GM13976 (cell line): ENCODE data around the gene FLT1.

Experiments
- DNase-seq: peaks from one replicate; pipeline ENCODE4 v3.0.0; 2012; ENCODE audit warnings: low spot score
- CTCF ChIP-seq: IDR thresholded peaks from 2 replicates; pipeline ENCODE4 v1.5.1; 2012; ENCODE audit warnings: borderline replicate concordance, mild to moderate bottlenecking; ENCODE audit not compliant: insufficient read depth; ENCODE audit errors: extremely low read depth, missing control alignments, control extremely low read depth
- in situ Hi-C: fragments of 300-500 bp; cut with MboI; formaldehyde crosslinking; loops from one replicate; pipeline ENCODE4 v1.12.0; 2022; ENCODE audit warnings: low sequenced_read_pairs, mixed read lengths, inconsistent platforms; ENCODE audit not compliant: unreplicated experiment

The FLT1 gene

DNA sequence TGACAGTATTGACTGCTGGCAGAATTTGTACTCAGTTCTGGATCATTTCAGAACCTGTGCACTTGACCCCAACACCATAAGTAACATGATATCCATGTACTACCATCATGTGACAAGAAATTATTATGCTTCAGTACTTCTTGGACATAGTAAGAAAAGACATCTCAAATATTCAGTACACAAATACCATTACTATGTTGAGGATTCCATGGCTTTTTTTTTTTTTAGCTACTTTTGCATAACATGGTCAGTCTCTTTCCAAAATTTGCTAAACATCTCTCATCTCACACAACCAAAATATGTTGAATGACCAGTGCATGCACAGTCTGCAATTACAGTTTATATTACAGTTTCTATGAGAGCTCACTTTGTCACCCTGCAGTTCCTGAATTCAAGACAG is 85.3 kb downstream of the FLT1 start:
- DNase-seq, result no peak
- in situ Hi-C loops, result no loop called here
- no peak for TF ChIP-seq CTCF

- no peak for DNase-seq
- no peak for TF ChIP-seq CTCF
- in situ Hi-C loops, result no loop called here
Measured at GRCh38 chr13:28408863-28409262, 86.1 kb downstream of the FLT1 start.

DNA sequence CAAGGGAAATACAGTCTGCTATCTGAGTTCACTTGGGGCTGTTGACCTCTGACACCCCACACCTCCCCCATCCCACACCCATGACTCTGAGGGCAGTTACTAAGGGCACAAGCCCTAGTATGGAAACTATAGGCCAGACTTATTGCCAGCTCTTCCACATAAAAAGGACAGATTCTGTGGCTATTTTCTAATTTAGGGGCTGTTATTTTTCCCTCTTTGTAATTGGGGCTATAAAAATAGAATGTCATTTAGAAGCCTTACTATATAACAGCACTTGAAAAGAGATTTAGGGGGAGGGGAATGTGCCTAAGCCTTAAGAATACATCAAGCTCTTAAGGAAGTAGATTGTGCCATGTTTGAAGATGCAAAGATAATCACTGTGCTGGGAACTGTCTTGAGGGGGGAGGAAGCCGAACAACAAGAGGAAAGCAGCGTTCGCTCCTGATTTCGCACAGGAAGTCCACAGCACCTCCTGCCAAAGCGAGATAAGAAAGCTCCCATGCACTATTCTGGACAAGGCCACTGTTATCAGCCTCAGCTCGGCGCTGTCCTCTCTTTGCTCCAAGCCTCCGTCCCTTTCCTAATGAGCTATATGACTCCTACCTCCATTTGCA is 86.6 kb downstream of the FLT1 start:
- in situ Hi-C loops, result no loop called here
- no peak for DNase-seq
- no peak for TF ChIP-seq CTCF

GRCh38 chr13:28406733-28407266 is 88.1 kb downstream of the FLT1 start:
- no peak for TF ChIP-seq CTCF
- no peak for DNase-seq
- in situ Hi-C loops, result no loop called here

GRCh38 chr13:28402057-28402381 is 92.9 kb downstream of the FLT1 start:
- in situ Hi-C loops, result no loop called here
- no peak for DNase-seq
- TF ChIP-seq CTCF, result no peak

DNA sequence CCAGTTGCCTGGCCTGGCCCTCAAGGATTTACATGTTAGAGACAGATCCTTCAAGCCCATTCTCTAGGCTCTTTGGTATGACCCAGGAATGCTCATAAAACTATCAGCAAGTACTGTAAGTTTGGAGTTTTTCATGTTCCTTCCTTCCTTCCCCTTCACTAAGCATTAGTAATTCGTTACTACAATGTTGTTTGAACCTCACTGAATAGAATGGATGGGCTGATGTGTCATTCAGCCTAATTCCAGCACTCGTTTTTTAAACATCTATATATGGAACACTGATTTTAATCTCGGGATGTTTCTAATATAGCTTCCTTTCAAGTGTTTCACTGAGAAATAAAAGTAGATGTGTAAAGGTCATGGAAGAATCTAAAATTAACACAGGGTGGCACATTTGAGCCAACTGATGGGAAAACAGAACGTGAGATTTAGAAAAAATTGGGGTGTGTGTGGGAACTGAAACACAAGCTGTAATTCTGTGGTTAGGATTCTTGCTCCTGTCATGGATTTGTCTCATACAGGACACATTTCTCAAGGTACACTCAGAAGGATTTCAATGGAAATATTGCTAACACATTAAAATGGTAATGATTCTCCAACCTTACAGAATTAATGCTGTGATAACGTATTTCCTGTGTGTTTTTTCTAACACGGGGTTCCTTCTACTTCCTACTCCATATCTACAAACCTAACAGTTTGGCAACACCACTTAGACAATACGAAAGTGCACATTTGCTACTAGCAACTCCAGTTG is 93.4 kb downstream of the FLT1 start:
- in situ Hi-C loops, result no loop called here
- DNase-seq, result no peak
- TF ChIP-seq CTCF, result no peak
